Measurements from ENCODE around the gene MXRA8.
"Not testable (repeated sequence)": the region's sequence is repeated elsewhere in the genome, so short reads cannot be mapped to it uniquely, and the experiment has no call there.

MXRA8 gene

GRCh38 chr1:1318777-1319645 is 39.3 kb downstream of the MXRA8 start:
- H3K36me3 ChIP-seq (ENCODE audit: insufficient read depth, low read depth, low read length) = peaks cover 44% of the 10 kb centered on the region
- H3K4me1 ChIP-seq (ENCODE audit: insufficient read depth, low read length) = peaks cover 7% of the 10 kb centered on the region
- H3K4me3 ChIP-seq (ENCODE audit: low read length) = no peak overlapping the region
- no peak overlapping the region for H3K9ac ChIP-seq (ENCODE audit: low read depth, low read length)
- H3K27me3 ChIP-seq (ENCODE audit: insufficient read depth, low read length) = no peaks in the 10 kb centered on the region
- no peak overlapping the region for H3K27ac ChIP-seq (ENCODE audit: low read length)
- H3K9me3 ChIP-seq (ENCODE audit: insufficient read depth, low read depth, low read length) = no peaks in the 10 kb centered on the region

DNA sequence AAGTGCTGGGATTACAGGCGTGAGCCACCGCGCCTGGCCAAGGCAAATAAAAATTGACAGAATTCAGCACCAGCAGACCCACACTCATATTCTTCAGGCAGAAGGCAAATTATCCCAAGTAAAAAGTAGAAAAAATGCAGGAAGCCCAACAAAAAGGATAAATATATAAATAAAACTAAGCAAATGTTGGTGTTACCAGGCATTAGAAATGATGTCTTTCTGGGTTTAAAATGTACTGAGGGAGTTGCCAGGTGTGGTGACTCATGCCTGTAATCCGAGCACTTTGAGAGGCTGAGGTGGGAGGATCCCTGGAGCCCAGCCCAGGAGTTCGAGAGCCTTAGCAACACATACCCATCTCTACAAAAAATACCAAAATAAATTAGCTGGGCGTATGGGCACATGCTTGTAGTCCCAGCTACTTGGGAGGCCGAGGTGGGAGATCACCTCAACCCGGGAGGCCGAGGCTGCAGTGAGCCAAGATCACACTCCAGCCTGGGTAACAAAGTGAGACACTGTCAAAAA is 40.2 kb downstream of the MXRA8 start:
- Histone ChIP-seq H3K36me3 (ENCODE audit: insufficient read depth, low read depth, low read length) (peaks cover 52% of the 10 kb centered on the region), H3K27ac (ENCODE audit: low read length) (no peak overlapping the region), H3K4me3 (ENCODE audit: low read length) (no peak overlapping the region), H3K9ac (ENCODE audit: low read depth, low read length) (no peak overlapping the region), H3K4me1 (ENCODE audit: insufficient read depth, low read length) (peaks cover 7% of the 10 kb centered on the region), H3K27me3 (ENCODE audit: insufficient read depth, low read length) (no peaks in the 10 kb centered on the region), H3K9me3 (ENCODE audit: insufficient read depth, low read depth, low read length) (no peaks in the 10 kb centered on the region)

DNA sequence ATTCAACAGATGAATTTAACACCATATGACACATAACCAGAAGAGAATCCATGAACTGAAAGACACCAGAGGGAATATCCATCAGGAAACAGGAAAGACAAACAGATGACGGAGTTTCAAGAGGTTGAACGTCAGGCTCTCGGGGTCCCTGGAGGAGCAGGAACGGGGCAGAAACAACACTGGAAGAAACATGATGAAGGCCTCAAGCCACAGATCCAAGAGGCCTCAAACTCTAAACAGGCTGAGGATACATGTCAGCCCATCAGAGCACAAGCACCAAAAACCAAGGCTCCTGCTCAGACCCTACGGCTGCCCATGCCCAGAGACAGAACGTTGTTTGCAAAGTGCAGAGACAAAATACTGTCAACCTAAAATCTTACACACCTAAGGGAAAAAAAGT is 40.9 kb downstream of the MXRA8 start:
- H3K4me1 ChIP-seq (ENCODE audit: insufficient read depth, low read length) = peaks cover 7% of the 10 kb centered on the region
- no peak overlapping the region for H3K9ac ChIP-seq (ENCODE audit: low read depth, low read length)
- peaks cover 59% of the 10 kb centered on the region for H3K36me3 ChIP-seq (ENCODE audit: insufficient read depth, low read depth, low read length)
- no peaks in the 10 kb centered on the region for H3K27me3 ChIP-seq (ENCODE audit: insufficient read depth, low read length)
- H3K27ac ChIP-seq (ENCODE audit: low read length) = no peak overlapping the region
- no peaks in the 10 kb centered on the region for H3K9me3 ChIP-seq (ENCODE audit: insufficient read depth, low read depth, low read length)
- no peak overlapping the region for H3K4me3 ChIP-seq (ENCODE audit: low read length)

GRCh38 chr1:1316199-1316598 is 42.2 kb downstream of the MXRA8 start:
- H3K27ac ChIP-seq (ENCODE audit: low read length); H3K9ac ChIP-seq (ENCODE audit: low read depth, low read length); H3K9me3 ChIP-seq (ENCODE audit: insufficient read depth, low read depth, low read length); H3K27me3 ChIP-seq (ENCODE audit: insufficient read depth, low read length); H3K4me1 ChIP-seq (ENCODE audit: insufficient read depth, low read length); H3K4me3 ChIP-seq (ENCODE audit: low read length): not testable (repeated sequence)
- peaks cover 66% of the 10 kb centered on the region for H3K36me3 ChIP-seq (ENCODE audit: insufficient read depth, low read depth, low read length)

- Histone ChIP-seq H3K36me3 (ENCODE audit: insufficient read depth, low read depth, low read length) (peaks cover 70% of the 10 kb centered on the region), H3K27me3 (ENCODE audit: insufficient read depth, low read length) (no peaks in the 10 kb centered on the region), H3K4me3 (ENCODE audit: low read length) (peak overlapping the region; percentile 38; the same call in 1 of the 2 replicates), H3K4me1 (ENCODE audit: insufficient read depth, low read length) (peaks cover 7% of the 10 kb centered on the region), H3K9me3 (ENCODE audit: insufficient read depth, low read depth, low read length) (no peaks in the 10 kb centered on the region), H3K9ac (ENCODE audit: low read depth, low read length) (peak overlapping the region; percentile 79; the same call in 1 of the 2 replicates), H3K27ac (ENCODE audit: low read length) (no peak overlapping the region)
Measured at GRCh38 chr1:1315435-1315954, 42.9 kb downstream of the MXRA8 start.

- Histone ChIP-seq H3K4me3 (ENCODE audit: low read length) (peak overlapping the region; percentile 33; the same call in 1 of the 2 replicates), H3K27ac (ENCODE audit: low read length) (no peak overlapping the region), H3K4me1 (ENCODE audit: insufficient read depth, low read length) (peaks cover 11% of the 10 kb centered on the region), H3K27me3 (ENCODE audit: insufficient read depth, low read length) (no peaks in the 10 kb centered on the region), H3K9ac (ENCODE audit: low read depth, low read length) (peak overlapping the region; percentile 79; the same call in 1 of the 2 replicates), H3K9me3 (ENCODE audit: insufficient read depth, low read depth, low read length) (no peaks in the 10 kb centered on the region), H3K36me3 (ENCODE audit: insufficient read depth, low read depth, low read length) (peaks cover 70% of the 10 kb centered on the region)
Measured at GRCh38 chr1:1314678-1315335, 43.5 kb downstream of the MXRA8 start.

- H3K4me1 ChIP-seq (ENCODE audit: insufficient read depth, low read length) = peaks cover 11% of the 10 kb centered on the region
- H3K27ac ChIP-seq (ENCODE audit: low read length) = no peak overlapping the region
- H3K9ac ChIP-seq (ENCODE audit: low read depth, low read length) = no peak overlapping the region
- H3K9me3 ChIP-seq (ENCODE audit: insufficient read depth, low read depth, low read length) = no peaks in the 10 kb centered on the region
- no peaks in the 10 kb centered on the region for H3K27me3 ChIP-seq (ENCODE audit: insufficient read depth, low read length)
- no peak overlapping the region for H3K4me3 ChIP-seq (ENCODE audit: low read length)
- peaks cover 64% of the 10 kb centered on the region for H3K36me3 ChIP-seq (ENCODE audit: insufficient read depth, low read depth, low read length)
Measured at GRCh38 chr1:1314237-1314586, 44.1 kb downstream of the MXRA8 start.

DNA sequence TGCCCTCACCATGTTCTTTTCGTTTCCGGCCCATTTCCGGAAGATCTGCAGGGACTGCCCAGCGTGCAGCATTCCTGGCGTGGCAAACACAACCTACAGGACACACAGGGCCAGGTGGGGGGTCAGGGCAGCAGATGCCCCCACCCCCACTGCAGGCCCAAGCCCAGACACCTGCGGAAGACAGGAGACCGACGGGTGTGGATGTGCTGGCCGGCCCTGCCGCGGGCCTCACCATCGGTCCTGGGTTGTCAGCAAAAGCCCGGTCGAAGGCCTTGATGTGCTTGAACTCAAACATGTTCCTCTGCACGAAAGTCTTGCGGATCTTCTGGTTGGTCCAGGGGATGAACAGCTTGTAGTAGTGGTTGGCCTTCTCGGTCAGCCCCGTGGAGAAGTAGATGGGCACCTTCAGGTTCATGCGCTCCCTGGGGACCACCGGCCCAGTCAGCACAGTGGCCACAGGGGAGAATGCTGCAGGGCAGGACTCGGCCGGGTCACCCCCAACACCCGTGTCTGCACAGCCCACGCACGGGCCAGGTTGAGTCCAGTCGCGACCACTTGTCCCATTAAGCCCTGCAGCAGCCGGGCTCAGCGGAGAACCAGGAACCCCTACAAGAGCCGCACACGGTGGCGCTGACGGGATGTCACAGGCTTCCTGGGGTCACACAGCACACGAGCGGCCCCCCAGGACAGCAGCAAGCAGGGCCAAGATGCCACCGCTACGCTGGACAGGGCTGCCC is 44.7 kb downstream of the MXRA8 start:
- Histone ChIP-seq H3K27ac (ENCODE audit: low read length) (no peak overlapping the region), H3K9me3 (ENCODE audit: insufficient read depth, low read depth, low read length) (no peaks in the 10 kb centered on the region), H3K4me1 (ENCODE audit: insufficient read depth, low read length) (peaks cover 11% of the 10 kb centered on the region), H3K27me3 (ENCODE audit: insufficient read depth, low read length) (no peaks in the 10 kb centered on the region), H3K9ac (ENCODE audit: low read depth, low read length) (no peak overlapping the region), H3K4me3 (ENCODE audit: low read length) (no peak overlapping the region), H3K36me3 (ENCODE audit: insufficient read depth, low read depth, low read length) (peaks cover 59% of the 10 kb centered on the region)

GRCh38 chr1:1312450-1313314 is 45.7 kb downstream of the MXRA8 start:
- Histone ChIP-seq H3K27ac (ENCODE audit: low read length) (no peak overlapping the region), H3K9ac (ENCODE audit: low read depth, low read length) (no peak overlapping the region), H3K27me3 (ENCODE audit: insufficient read depth, low read length) (no peaks in the 10 kb centered on the region), H3K9me3 (ENCODE audit: insufficient read depth, low read depth, low read length) (no peaks in the 10 kb centered on the region), H3K36me3 (ENCODE audit: insufficient read depth, low read depth, low read length) (peaks cover 52% of the 10 kb centered on the region), H3K4me1 (ENCODE audit: insufficient read depth, low read length) (peaks cover 11% of the 10 kb centered on the region), H3K4me3 (ENCODE audit: low read length) (no peak overlapping the region)

- Histone ChIP-seq H3K36me3 (ENCODE audit: insufficient read depth, low read depth, low read length) (peaks cover 46% of the 10 kb centered on the region), H3K9ac (ENCODE audit: low read depth, low read length) (no peak overlapping the region), H3K27ac (ENCODE audit: low read length) (no peak overlapping the region), H3K27me3 (ENCODE audit: insufficient read depth, low read length) (peaks cover 8% of the 10 kb centered on the region; the same call in 1 of the 2 replicates), H3K9me3 (ENCODE audit: insufficient read depth, low read depth, low read length) (no peaks in the 10 kb centered on the region), H3K4me1 (ENCODE audit: insufficient read depth, low read length) (peaks cover 14% of the 10 kb centered on the region), H3K4me3 (ENCODE audit: low read length) (no peak overlapping the region)
Measured at GRCh38 chr1:1311107-1312104, 46.9 kb downstream of the MXRA8 start.

All from iPS-20b (cell line).